Measurements from ENCODE around the gene PANK3. TPM values are rescaled to one million over a fixed set of nuclear protein-coding genes. Genes with fewer than 3 reads are reported as not detected.

Gene PANK3
- total RNA-seq (2022; extraction: Qiagen RNA extraction): 11.5 to 31.3 TPM (median 23.0 TPM) in 5 replicates

DNA sequence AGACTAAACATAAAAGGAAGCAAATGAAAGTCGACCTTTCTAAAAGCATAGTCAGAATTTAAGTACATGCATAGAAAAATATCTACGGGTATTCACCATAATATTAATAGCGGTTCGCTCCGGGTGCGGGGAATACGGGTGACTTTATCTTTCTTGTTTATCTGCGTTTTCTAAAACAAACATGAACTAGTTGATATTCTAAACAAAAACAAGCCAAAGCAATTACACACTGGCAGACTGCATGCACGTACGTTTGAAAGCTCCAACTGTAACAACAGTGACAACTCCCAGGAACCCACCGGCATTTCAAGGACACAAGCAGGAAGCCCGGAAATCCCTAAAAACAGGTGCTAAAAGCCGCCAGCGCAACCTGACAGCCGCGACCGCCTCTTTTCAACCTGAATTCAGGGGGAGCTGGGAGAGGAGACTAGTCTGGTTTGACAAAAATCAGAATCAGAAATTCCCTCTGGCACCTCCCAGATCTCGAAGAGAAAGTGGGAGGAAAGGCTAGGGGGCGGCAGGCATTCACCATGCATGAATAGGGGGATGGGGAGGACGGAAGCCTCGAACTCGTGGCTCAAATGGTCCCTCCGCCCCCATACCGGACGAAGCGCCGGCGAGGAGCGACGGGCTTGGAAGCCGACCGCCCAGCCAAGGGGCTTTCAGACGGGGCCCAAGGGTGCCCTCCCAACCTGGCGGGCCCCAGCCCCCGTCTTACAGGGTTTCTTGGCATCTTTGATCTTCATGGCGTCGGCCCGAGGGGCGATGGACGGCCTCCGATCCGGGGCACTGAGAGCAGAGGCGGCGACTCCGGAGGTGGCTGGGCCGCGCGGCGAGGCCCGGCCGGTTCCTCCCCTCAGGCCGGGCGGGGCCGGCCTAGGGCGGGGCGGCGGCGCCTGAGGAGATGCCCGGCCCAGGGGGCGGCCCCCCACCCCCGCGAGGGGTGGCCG is at the start of gene PANK3:
TSS of gene PANK3 (minus strand) at position 831 of the 950 bp plus-strand sequence. CDS start at position 746, 85 bp downstream.

GRCh38 chr5:168528521-168529373 is 50.4 kb downstream of the PANK3 start, which contains the start of gene FBLL1:
FBLL1 (plus strand) TSS chr5:168529305; CDS start chr5:168529505, 200 bp downstream.

Other genes with a start within 250 kb of the PANK3 start
- 97.3 to 112 TPM (median 102 TPM) in 5 replicates for gene RARS1, start 92.9 kb downstream of the PANK3 start, total RNA-seq (2022; extraction: Qiagen RNA extraction)
- 0.06 to 0.13 TPM (median 0.08 TPM) in 4 of 5 replicates, not detected in the other for gene FBLL1, start 50.1 kb downstream of the PANK3 start, total RNA-seq (2022; extraction: Qiagen RNA extraction)

All from A549 treated with dexamethasone at 1 μM for 4 hours (cell line).